ELF-1 (cell line): ENCODE data around the gene TDRD9.

Experiments
- DNase-seq: peaks from one replicate; pipeline ENCODE4 v3.0.0-alpha.2; 2016; ENCODE audit warnings: low read depth, low spot score

TDRD9 gene

DNA sequence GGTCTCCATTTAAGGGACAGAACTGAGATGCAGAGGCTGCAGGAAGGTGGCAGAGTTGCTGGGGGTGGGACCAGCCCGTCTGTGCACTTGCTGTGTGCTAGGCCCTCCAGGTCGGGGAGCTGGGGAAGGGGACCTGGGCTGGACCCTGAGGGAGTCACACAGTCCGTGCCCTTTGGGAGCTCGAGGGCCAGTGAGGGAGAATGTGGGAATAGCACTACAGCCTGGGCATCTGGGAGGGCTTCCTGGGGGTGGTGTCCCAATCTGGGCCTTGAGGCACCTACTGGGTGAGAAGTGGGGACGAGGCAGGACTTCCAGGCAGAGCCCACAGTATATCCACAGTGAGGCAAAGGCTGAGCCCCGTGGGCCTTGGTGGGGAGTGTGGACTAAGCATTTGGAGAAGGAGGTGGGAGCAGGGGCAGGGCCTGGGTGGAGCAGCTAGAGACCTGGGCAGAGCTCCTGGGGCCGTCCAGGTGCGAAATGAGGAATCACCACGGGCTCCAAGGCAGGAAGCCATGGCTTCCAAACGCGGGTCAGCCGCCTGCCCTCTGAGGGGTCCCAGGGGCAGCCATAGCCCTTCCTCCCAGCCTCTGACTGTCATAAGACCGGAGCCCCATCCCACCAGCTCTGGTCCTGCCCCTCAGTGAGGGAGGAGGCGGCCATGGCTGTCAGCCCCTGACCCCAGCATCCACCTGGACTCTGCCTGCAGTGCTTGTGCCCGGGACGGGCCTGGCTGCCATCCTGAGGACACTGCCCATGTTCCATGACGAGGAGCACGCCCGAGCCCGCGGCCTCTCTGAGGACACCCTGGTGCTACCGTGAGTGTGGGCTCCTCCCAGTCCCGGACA, 163.9 kb downstream of the TDRD9 start:
- DNase-seq: no peak

- no peak for DNase-seq
Observed at GRCh38 chr14:104092931-104093365, 164.7 kb downstream of the TDRD9 start.

DNA sequence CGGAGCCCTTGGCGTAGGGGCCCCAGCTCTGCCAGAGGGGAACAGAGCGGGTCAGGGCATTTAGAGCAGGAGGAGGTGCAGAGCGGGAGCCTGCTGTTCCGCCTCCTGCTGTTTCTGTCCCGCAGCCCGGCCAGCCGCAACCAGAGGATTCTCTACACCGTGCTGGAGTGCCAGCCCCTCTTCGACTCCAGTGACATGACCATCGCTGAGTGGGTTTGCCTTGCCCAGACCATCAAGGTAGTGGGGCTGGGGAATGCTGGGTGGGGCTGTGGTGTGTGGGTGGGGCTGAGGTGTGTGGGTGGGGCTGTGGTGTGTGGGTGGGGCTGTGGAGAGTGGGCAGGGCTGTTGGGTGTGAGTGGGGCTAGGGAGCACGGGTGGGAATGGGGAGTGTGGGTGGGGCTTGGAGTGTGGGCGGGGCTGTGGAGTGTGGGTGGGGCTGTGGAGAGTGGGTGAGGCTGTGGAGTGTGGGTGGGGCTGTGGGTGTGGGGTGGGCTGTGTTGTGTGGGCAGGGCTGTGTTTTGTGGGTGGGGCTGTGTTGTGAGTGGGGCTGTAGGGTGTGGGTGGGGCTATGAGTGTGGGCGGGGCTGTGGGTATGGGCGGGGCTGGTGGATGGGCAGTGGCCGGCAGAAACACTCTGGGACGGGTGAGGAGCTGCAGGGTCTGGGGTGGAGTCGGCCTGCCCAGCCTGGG, 165.3 kb downstream of the TDRD9 start:
- DNase-seq: no peak

GRCh38 chr14:104094056-104094708, 165.9 kb downstream of the TDRD9 start:
- DNase-seq: peak; percentile 54

- DNase-seq: peak; percentile 93
Observed at GRCh38 chr14:104094709-104095425, 166.6 kb downstream of the TDRD9 start.

DNA sequence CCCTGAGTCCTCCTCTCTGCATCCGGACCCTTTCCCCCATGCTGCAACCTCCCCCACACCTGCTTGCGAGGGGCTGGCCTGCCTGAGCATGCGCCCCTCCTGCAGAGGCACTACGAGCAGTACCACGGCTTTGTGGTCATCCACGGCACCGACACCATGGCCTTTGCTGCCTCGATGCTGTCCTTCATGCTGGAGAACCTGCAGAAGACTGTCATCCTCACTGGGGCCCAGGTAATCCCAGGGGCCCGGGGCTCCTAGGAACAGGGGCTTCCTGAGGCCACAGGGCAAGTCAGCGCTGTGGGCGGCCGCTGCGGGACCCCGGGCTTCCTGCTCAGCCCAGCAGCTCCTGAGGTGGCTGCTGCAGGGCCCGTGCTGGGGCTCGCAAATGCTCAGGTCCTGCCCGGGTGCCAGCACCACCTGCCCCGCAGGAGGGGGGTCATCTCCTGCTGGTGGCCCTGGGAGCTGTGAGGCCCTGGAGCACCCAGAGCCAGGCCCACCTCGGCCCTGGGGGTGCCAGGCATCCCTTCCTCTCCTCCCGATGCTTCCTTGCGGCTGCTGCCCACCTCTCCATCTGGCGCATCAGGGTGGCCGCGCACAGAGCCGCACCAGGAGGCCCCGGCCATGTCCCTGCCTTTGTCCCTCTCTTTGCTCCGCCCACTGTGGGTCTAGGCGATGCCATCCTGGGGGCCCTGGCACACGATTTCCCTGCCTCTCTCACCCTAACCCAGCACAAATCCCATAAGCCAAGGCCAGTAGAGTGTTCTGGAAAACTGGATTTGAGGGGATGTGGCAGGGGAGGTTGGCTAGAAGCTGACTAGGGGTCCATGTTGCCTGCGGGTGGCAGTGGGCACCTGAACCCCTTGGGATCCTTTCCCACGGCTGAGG, 167.4 kb downstream of the TDRD9 start:
- DNase-seq: no peak

- no peak for DNase-seq
Observed at GRCh38 chr14:104096318-104096717, 168.1 kb downstream of the TDRD9 start.

DNA sequence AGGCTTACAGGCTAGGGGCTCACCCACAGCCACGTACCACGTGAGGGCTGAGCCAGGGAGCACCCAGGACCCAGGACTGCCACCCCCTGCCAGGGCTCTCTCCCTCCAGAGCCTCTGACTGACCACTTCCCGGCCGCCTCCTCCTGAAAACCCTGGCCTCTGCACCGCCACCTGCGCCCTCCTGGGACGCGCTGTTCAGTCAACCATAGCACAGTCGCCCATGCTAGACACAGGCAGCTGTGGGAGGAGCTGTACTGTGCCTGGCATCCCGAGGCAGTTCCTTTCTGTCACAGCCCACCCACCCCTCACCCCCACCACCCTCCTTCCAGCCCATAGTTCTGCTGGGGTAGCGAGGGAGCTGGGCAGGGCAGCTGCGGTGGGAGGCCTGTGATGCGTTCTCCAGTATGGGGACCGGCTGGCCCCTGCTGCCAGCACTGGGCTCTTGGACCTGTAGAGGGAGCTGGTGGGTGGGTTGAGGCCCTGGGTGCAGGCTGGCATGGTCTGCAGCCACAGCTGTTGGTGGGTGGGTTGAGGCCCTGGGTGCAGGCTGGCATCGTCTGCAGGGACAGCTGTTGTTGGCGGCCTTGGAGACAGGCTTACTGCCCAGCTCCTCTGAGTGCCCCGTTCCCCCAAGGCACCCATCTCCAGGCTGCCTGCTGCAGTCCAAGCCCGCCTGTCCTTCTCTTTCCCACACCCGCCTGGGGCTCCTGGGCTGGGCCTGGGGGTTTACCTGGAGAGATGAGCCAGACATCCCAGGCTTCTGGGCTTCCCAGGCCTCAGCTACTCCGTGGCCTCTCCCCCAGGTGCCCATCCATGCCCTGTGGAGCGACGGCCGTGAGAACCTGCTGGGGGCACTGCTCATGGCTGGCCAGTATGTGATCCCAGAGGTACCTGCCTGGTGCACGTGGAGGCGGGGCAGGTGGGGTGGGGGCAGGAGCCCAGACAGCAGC, 168.8 kb downstream of the TDRD9 start:
- DNase-seq: no peak

DNA sequence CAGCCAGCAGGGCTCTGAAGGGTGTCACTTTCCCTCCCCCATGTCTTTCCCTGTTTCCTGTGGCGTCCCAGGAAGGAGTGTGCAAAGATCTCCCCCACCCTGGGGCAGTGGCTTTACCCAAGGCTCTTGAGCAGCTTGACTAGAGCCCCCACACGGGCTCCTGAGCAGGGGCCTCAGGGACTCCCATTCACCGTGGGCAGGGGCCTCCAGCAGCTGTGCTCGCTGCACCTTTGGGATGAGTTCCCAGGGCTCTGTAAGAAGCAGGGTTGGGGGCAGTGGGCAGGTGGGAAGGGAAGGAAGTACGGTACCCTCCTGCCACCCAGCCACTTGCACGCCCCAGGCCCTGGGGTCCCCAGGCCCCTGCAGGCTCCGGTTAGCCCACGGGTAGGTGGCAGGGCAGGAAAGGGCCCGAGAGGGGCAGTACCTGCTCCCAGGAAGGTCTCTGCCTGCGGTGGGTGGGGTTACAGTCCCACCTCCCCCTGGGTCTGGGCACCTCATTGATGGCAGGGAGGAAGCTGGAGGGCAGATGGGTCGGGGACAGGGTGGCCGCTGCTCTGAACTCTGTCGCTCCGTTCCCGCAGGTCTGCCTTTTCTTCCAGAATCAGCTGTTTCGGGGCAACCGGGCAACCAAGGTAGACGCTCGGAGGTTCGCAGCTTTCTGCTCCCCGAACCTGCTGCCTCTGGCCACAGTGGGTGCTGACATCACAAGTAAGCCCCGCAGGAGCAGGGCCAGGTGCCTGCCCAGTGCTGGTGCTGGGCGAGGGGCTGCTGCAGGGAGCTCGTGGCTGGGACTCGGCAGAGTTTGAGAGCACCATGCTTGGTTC, 170.2 kb downstream of the TDRD9 start:
- DNase-seq: no peak

DNA sequence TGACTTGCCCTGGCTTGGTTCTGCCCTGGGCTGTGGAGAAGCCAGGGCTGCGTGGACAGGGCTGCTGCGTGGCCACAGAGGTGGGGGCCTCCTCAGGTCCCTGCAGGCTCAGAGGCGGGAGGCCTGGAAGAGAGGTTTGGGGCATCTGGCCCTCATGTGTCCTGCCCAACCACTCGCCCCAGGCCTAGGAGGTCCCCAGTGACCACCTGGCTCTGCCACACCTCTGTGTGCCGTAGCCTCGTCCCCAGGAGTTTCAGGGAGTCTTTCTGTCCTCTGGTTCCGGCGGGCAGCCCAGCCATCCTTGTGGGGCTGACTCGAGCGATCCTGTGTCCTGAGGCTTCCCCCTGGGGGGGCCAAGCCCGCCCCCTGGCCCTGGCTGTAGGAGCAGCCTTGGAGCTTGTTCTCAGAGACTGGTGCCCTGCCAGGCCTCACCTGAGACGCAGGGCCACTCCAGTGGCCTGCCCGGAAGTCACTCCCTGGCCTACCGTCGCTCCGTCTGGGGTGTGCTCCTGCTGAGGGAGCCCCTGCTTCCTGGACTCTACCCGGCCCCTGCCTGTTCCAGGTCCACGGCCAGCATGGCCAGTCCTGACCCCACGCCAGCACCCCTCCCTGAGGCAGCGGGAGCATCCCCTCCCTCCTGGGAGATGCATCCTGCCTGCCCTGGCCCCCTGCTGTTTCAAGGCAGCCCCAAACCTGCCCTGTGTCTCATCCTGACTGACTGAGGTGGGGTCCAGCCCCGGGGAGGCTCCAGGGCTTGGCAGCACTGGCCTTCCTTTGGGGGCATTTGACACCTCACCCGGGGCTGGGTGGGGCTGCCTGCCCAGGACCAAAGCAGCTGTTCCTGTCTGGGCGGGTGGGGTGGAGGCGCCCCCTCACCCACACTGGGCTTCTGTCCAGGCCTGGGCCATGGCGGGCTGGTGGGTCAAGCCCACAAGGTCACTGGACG, 171.1 kb downstream of the TDRD9 start:
- DNase-seq: no peak

- no peak for DNase-seq
Observed at GRCh38 chr14:104100171-104101085, 172.2 kb downstream of the TDRD9 start.

DNA sequence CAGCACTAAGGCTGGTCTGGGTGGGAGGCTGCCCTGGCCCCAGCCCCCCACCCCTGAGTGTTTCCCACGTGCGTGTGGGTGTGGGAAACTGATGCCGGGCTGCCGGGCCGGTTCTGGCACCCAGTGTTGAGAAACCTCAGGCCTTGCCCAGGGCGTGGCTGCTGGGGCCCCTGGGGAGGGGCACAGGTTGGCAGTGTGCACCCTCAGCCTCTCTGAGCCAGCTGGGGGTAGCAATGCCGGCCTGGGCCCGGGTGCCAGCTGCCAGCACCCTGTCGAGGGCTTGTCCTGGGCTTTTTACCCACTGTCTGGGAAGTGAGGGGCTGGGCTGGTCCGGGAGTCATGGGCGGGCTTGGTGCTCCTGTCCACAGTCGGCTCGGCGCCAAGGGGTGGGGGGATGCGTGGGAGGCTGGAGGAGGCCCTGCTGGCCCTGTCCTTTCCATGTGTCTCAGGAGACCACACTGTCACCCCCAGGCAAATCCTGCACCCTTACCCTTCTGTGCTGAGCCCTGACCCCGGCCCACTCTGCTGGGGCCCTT, 172.9 kb downstream of the TDRD9 start:
- no peak for DNase-seq

- no peak for DNase-seq
Observed at GRCh38 chr14:104101651-104102281, 173.5 kb downstream of the TDRD9 start.
